HG03108 (cell line): Measurements from ENCODE around the gene PIGL.
A peak's percentile ranks its signal among the peaks of the same experiment; 100 is the strongest.
"Not testable (repeated sequence)": the region's sequence is repeated elsewhere in the genome, so short reads cannot be mapped to it uniquely, and the experiment has no call there.

Experiments used
- ATAC-seq: cut with Tn5 transposase; IDR thresholded peaks from one replicate; pipeline ENCODE4 v1.9.1; 2021; ENCODE audit warnings: moderate library complexity; ENCODE audit not compliant: unreplicated experiment

The PIGL gene

GRCh38 chr17:16273499-16273898 is 56.5 kb downstream of the PIGL start:
- no peak for ATAC-seq

DNA sequence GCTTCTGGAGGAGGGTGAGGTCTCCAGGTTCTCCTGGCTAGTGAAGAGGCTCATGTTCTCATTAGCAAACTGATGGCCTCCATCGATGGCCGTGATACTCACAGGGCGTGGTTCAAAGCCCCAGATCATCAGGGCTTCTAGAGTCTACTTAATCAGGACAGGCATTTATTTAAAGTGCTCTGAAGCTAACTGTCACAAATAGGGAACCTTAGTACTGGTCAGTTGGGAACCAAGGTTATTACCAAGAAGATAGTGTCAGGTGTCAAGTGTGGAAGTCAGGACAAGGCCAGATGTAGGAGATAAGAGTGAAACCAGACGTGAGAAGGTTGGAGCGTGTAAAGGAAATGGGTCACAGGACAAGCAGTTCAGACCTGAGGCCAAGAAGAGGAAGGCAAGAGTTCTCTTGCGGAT is 56.9 kb downstream of the PIGL start:
- ATAC-seq = no peak

DNA sequence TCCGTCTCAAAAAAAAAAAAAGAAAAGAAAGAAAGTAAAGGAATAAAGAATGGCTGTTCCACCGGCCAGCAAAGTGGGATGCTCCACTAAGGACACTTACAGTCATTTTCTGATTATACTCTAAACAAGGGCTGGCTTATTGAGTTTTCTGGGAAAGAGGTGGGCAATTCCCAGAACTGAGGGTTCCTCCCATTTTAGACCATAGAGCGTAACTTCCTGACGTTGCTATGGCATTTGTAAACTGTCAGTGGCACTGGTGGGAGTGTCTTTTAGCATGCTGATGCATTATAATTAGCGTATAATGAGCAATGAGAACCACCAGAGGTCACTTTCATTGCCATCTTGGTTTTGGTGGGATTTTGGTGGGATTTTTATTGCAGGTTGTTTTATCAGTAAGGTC is 58.0 kb downstream of the PIGL start:
- no peak for ATAC-seq

DNA sequence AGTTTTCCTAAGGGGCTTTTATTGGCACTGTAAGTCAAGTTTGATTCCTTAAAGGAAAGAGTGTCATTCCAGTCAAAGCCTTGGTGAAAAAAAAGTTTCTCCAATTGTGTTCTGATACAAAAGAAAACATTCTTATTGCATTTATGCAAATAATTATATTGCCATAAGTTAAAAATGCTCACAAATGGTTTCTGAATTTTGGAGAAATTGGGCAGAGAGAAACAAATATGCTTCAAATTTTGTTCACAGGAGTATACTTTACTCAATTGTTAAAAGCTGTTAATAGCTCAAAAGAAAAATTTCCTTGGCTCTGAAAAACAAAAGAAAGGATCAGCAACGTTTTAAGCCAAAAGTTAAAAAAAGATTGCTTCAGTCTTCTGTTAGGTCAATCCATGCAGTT is 60.2 kb downstream of the PIGL start:
- no peak for ATAC-seq

DNA sequence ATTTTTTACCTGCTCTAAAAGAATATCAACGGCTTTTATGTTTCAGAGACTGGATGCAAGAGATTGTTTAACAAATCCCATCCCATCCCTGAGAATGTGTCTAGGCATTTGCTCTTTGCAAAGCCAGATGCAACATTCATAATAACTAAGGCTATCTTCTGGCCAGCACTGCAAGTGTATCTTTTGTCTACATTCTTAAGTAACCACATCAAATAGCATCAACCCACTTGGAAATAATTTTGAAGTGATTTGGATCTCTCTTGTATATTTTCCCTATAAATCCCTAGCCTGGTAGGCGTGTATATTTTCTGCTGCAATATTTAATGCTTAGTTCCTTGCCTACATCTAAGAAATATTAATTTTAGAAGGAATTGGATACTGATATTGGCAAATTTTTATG is 64.3 kb downstream of the PIGL start:
- no peak for ATAC-seq

DNA sequence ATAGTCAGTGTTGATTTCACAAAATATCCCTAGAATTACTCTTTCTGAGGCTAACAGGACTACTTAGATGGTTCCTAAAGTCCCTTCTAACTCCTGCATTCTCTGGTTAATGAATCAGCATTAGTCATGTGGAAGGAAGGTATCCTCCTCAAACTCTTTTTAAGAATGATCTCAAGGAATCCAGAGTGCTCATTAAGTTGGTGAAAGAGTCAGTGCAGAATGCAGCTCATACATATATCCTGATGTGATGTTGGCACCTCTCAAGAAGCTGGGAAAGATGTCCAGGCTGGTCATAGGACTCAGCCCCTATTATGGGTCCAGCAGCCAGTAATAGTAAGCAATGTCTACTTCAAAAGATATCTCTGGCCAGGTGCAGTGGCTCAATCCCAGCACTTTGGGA is 65.5 kb downstream of the PIGL start:
- no peak for ATAC-seq

GRCh38 chr17:16283705-16284104 is 66.7 kb downstream of the PIGL start:
- ATAC-seq = no peak

DNA sequence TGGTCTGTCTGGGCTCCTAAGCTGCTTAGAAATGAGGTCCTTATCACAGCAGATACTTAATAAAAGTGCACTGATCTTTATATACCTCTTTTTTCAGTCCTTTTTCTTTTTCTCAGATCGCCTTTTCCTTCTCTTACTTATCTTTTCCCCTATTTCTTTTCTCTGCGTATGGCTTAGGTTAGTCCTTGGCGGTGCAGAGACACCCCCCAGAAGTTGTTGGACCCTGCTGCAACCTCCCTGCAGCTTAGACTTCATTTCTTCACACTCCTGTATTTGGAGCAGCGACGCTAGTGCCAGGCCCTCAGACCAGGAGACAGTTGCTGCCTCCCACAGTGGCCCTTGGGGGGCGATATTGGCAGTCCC is 68.6 kb downstream of the PIGL start:
- ATAC-seq = no peak

GRCh38 chr17:16286009-16286946 is 69.3 kb downstream of the PIGL start:
- peak; percentile 79 for ATAC-seq

DNA sequence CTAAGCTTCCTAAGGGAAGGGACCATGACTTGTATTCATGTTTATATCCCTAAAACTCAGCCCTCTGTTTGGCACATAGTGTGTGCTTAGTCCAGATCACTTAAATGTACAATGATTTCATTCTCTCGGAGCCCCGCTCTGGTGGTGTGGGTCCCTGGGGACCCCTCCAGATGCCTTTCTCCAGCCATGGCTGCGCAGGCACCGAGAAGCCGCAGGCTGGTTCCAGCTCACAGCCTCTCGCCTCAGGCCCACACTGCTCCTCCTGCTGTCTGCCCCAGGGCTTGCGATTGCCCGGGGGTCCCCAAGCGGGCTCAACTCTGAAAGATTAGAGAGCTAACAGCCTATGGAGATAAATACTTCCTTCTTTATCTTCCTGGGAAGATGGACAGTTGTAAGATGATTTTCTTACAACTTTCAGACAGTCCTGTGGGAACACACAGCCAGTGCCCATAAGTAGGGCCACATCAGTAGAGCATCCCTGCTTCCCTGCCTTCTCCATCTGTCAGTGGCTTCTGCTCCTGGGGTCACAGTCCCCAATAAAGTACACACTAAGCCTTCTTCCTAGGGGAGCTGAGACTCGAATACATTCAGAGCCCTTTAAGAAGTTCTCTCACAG is 70.0 kb downstream of the PIGL start:
- ATAC-seq = peak; percentile 40

- ATAC-seq = peak; percentile 29
These were observed 70.6 kb downstream of the PIGL start for GRCh38 chr17:16287563-16288027.

DNA sequence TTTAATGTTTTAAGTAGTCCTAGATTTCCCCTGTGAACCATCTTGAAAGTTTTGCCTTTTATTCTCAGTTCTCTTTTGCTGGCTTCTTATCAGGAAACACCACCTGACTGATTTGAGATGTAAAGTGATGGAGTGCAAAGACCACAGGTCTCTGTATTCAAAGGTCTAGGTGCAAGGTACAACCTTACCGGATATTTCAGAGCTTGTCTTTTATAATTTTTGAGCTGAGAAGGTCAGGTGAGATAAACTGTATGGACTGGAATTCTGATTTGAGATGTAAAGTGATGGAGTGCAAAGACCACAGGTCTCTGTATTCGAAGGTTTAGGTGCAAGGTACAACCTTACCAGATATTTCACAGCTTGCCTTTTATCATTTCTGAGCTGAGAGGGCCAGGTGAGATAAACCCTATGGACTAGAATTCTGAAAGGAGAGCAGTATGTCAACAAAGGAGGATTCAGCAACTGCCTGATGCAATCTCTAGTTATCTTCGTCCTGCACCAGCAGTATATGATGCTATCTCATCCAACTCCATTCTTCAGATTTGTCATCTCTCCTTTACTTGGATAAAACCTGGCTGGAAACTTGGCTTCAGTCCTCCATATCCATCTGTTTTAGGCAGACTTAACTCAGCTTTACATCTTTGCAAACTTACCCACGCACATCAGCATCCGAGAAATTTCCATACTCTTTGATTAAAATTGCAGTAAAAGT is 72.0 kb downstream of the PIGL start:
- no peak for ATAC-seq

GRCh38 chr17:16293931-16294330 is 76.9 kb downstream of the PIGL start:
- no peak for ATAC-seq

GRCh38 chr17:16294560-16294959 is 77.5 kb downstream of the PIGL start:
- no peak for ATAC-seq

DNA sequence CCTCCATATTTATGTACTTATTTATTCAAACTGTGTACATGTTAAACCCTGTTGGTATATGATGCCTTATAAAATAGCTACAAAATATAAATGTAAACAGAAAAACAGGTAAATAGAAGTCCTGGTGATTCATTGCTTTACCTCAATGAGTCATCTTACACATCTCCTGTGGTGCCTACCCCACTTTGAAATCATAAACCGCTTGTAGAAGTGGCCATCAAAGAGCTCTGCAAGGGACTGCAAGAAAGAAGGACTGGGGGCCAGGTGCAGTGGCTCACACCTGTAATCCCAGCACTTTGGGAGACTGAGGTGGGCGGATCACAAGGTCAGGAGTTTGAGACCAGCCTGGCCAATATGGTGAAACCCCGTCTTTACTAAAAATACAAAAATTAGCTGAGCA is 79.1 kb downstream of the PIGL start:
- not testable (repeated sequence) for ATAC-seq

- ATAC-seq = no peak
These were observed 80.5 kb downstream of the PIGL start for GRCh38 chr17:16297367-16298139.

GRCh38 chr17:16298140-16298662 is 81.2 kb downstream of the PIGL start:
- no peak for ATAC-seq

GRCh38 chr17:16300554-16300953 is 83.5 kb downstream of the PIGL start:
- no peak for ATAC-seq

DNA sequence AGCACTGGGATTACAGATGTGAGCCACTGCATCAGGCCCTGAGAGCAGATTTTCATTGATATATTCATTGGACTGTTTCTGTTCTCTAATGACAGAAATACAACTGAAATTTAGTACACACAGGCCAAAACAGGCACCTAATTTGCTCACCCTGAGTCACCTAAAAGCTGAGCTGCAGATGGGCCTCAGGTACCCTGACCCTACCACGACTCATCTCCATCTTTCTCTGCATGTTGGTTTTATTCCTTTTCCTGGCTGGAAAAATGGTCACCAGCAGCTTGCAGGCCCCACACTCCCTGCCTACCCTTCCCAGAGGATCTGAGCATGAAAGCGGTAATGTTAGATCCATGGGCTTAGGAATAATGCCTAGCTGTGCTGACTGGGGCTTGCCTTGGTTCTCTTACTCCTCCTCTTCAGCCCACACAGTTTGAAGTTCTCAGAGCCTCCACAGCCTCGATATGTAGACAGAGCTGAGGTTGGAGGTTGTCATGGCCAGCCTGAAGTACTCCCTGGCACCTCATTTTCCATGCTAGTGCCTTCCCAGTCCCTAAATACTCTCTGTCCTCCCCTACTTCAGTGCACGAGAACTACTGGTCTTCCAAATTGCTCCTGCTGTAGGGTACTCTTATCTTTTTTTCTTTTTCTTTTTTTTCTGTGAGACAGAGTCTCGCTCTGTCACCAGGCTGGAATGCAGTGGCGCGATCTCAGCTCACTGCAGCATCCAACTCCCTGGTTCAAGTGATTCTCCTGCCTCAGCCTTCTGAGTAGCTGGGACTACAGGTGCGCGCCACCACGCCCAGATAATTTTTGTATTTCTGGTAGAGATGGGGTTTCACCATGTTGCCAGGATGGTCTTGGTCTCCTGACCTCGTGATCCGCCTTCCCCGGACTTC is 85.2 kb downstream of the PIGL start:
- no peak for ATAC-seq

DNA sequence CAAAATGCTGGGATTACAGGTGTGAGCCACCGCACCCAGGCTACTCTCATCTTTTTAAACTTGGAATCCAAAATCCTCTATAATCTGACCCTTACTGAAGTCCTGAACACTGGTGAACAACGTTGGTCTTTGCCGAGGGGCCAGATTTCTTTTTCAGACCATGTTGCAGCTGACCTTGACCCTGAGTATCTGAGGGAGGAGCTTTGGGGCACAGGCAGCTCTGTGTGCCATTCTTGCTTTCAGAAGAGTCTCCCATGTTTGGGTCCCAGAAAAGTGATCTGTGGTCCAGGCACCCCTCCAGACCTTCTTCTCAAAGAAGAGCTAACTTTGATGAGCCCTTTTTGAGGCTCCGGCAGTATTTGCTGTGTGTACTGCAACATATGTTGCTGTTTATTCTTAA is 85.8 kb downstream of the PIGL start:
- ATAC-seq = no peak
